Large intestine (tissue), 12 donors: ENCODE data around the gene C22orf23. TPM values are rescaled to one million over a fixed set of nuclear protein-coding genes. Genes with fewer than 3 reads are reported as not detected.

Experiments
- DNase-seq, 2 donors: peaks; one replicate each; pipeline versions ENCODE4 v3.0.0 to v3.0.0-alpha.2; 2013
- H3K27ac ChIP-seq: one replicate; pipeline ENCODE4 v1.5.1; 2013; ENCODE audit warnings: low read length
- H3K27me3 ChIP-seq: 2 replicates; pipeline ENCODE4 v1.6.1; 2013; ENCODE audit warnings: low read length; ENCODE audit not compliant: control insufficient read depth, insufficient read depth
- H3K36me3 ChIP-seq: 2 replicates; pipeline ENCODE4 v1.6.1; 2013; ENCODE audit warnings: low read length; ENCODE audit not compliant: control insufficient read depth, insufficient read depth
- H3K4me1 ChIP-seq: one replicate; pipeline ENCODE4 v1.6.1; 2013; ENCODE audit warnings: low read length; ENCODE audit not compliant: control insufficient read depth, insufficient read depth
- H3K4me3 ChIP-seq: one replicate; pipeline ENCODE4 v1.5.1; 2013; ENCODE audit warnings: low read length
- H3K9me3 ChIP-seq: one replicate; pipeline ENCODE4 v1.6.1; 2013; ENCODE audit warnings: mild to moderate bottlenecking, low read depth, low read length, moderate library complexity; ENCODE audit not compliant: control insufficient read depth
- WGBS: methylation state at CpG from one replicate; pipeline ENCODE4 v1.1.5; 2013; ENCODE audit warnings: low lambda C conversion rate; ENCODE audit not compliant: insufficient coverage; 5-methylcytosine and 5-hydroxymethylcytosine counted together
- long read RNA-seq, 11 donors: transcript quantifications; one replicate each; lab custom pipeline, GENCODE V29; 2026
- polyA plus RNA-seq: library from polyadenylated mRNA; unstranded; fragments of 120-200 nt; gene quantifications from one replicate; pipeline ENCODE4 v1.2.1, GENCODE V29; 2013

The C22orf23 gene
- 0.73 TPM for polyA plus RNA-seq
- long read RNA-seq, donor 1, partial matches to known transcripts = 5 of 5 reads
- long read RNA-seq, donor 1, other reads (novel, unspliced or antisense) = 0 of 5 reads
- long read RNA-seq, donor 2 = 0 reads
- long read RNA-seq, donor 3, partial matches to known transcripts = 403 of 420 reads
- long read RNA-seq, donor 3, other reads (novel, unspliced or antisense) = 17 of 420 reads
- long read RNA-seq, donor 4 = 0 reads
- long read RNA-seq, donor 5 = 0 reads
- long read RNA-seq, donor 6, partial matches to known transcripts = 49 of 209 reads
- long read RNA-seq, donor 6, other reads (novel, unspliced or antisense) = 160 of 209 reads
- long read RNA-seq, donor 7 = 0 reads
- long read RNA-seq, donor 8 = 0 reads
- long read RNA-seq, donor 9, partial matches to known transcripts = 6 of 6 reads
- long read RNA-seq, donor 9, other reads (novel, unspliced or antisense) = 0 of 6 reads
- long read RNA-seq, donor 10 = 0 reads
- long read RNA-seq, donor 11 = 0 reads

- DNase-seq = peak; percentile 93 to 96
- peaks cover 10% of the 10 kb centered on the region for H3K27me3 ChIP-seq
- peaks cover 12% of the 10 kb centered on the region for H3K4me1 ChIP-seq
- peaks cover 18% of the 10 kb centered on the region for H3K36me3 ChIP-seq
- H3K27ac ChIP-seq = no peak within 1 kb of the TSS
- H3K4me3 ChIP-seq = peak within 1 kb of the TSS; percentile 96
- no CpG with 5 or more reads among the region's 52 CpGs for WGBS
- H3K9me3 ChIP-seq = no peaks in the 10 kb centered on the region
Observed at GRCh38 chr22:37953437-37954179, at the start of gene C22orf23, which contains the start of gene POLR2F. TSS of gene C22orf23 (minus strand) at chr22:37953601. CDS start at chr22:37953149, 452 bp downstream. TSS of gene POLR2F (plus strand) at chr22:37953699. CDS start at chr22:37953788, 89 bp downstream.

GRCh38 chr22:37999640-38000272, 46.4 kb upstream of the C22orf23 start:
- H3K27me3 ChIP-seq = no peaks in the 10 kb centered on the region
- no peaks in the 10 kb centered on the region for H3K36me3 ChIP-seq
- no peak overlapping the region for H3K4me3 ChIP-seq
- no peaks in the 10 kb centered on the region for H3K4me1 ChIP-seq
- H3K27ac ChIP-seq = no peak overlapping the region
- DNase-seq = no peak
- WGBS = no CpG with 5 or more reads among the region's 16 CpGs
- H3K9me3 ChIP-seq = no peaks in the 10 kb centered on the region

GRCh38 chr22:37999236-37999635, 45.8 kb upstream of the C22orf23 start:
- no peaks in the 10 kb centered on the region for H3K9me3 ChIP-seq
- H3K4me3 ChIP-seq = no peak overlapping the region
- H3K27ac ChIP-seq = no peak overlapping the region
- no peaks in the 10 kb centered on the region for H3K36me3 ChIP-seq
- whole genome bisulfite sequencing = no CpG with 5 or more reads among the region's 10 CpGs
- H3K4me1 ChIP-seq = no peaks in the 10 kb centered on the region
- DNase-seq = no peak
- no peaks in the 10 kb centered on the region for H3K27me3 ChIP-seq

GRCh38 chr22:37998543-37998942, 45.1 kb upstream of the C22orf23 start:
- no peak overlapping the region for H3K4me3 ChIP-seq
- no peak for DNase-seq
- H3K27me3 ChIP-seq = no peaks in the 10 kb centered on the region
- H3K9me3 ChIP-seq = no peaks in the 10 kb centered on the region
- H3K4me1 ChIP-seq = no peaks in the 10 kb centered on the region
- no peak overlapping the region for H3K27ac ChIP-seq
- 17% methylated on average over 1 of the region's 7 CpGs for WGBS
- no peaks in the 10 kb centered on the region for H3K36me3 ChIP-seq

GRCh38 chr22:37996515-37997246, 43.3 kb upstream of the C22orf23 start:
- no peak overlapping the region for H3K4me3 ChIP-seq
- H3K27me3 ChIP-seq = no peaks in the 10 kb centered on the region
- no peak overlapping the region for H3K27ac ChIP-seq
- H3K4me1 ChIP-seq = no peaks in the 10 kb centered on the region
- WGBS = no CpG with 5 or more reads among the region's 8 CpGs
- H3K9me3 ChIP-seq = no peaks in the 10 kb centered on the region
- DNase-seq = no peak
- H3K36me3 ChIP-seq = no peaks in the 10 kb centered on the region

GRCh38 chr22:37996079-37996478, 42.7 kb upstream of the C22orf23 start:
- Histone ChIP-seq H3K27me3 (no peaks in the 10 kb centered on the region), H3K27ac (no peak overlapping the region), H3K4me3 (no peak overlapping the region), H3K36me3 (no peaks in the 10 kb centered on the region), H3K4me1 (no peaks in the 10 kb centered on the region), H3K9me3 (no peaks in the 10 kb centered on the region)
- no CpG with 5 or more reads among the region's 4 CpGs for WGBS
- no peak for DNase-seq

- no peak for DNase-seq
- WGBS = 100% methylated on average over 1 of the region's 4 CpGs
- Histone ChIP-seq H3K27ac (no peak overlapping the region), H3K4me3 (no peak overlapping the region), H3K27me3 (no peaks in the 10 kb centered on the region), H3K4me1 (no peaks in the 10 kb centered on the region), H3K9me3 (no peaks in the 10 kb centered on the region), H3K36me3 (no peaks in the 10 kb centered on the region)
Observed at GRCh38 chr22:37995460-37995859, 42.1 kb upstream of the C22orf23 start.

GRCh38 chr22:37994982-37995381, 41.6 kb upstream of the C22orf23 start:
- no CpG with 5 or more reads among the region's 6 CpGs for WGBS
- Histone ChIP-seq H3K36me3 (no peaks in the 10 kb centered on the region), H3K27ac (no peak overlapping the region), H3K9me3 (no peaks in the 10 kb centered on the region), H3K4me3 (no peak overlapping the region), H3K4me1 (no peaks in the 10 kb centered on the region), H3K27me3 (no peaks in the 10 kb centered on the region)
- DNase-seq = no peak

- no peaks in the 10 kb centered on the region for H3K27me3 ChIP-seq
- H3K9me3 ChIP-seq = no peaks in the 10 kb centered on the region
- DNase-seq = no peak
- no peaks in the 10 kb centered on the region for H3K36me3 ChIP-seq
- no peaks in the 10 kb centered on the region for H3K4me1 ChIP-seq
- WGBS = no CpG with 5 or more reads among the region's 6 CpGs
- H3K27ac ChIP-seq = no peak overlapping the region
- no peak overlapping the region for H3K4me3 ChIP-seq
Observed at GRCh38 chr22:37994049-37994448, 40.6 kb upstream of the C22orf23 start.
